Ishikawa (cell line): ENCODE measurements around the gene KRT37.

Experiments
- CEBPB ChIP-seq: IDR thresholded peaks from 2 replicates; pipeline ENCODE4 v1.6.1; 2012
- EP300 ChIP-seq: IDR thresholded peaks from 2 replicates; pipeline ENCODE4 v1.6.1; 2012; ENCODE audit warnings: borderline replicate concordance
- FOXM1 ChIP-seq: IDR thresholded peaks from 2 replicates; pipeline ENCODE4 v1.6.1; 2012; ENCODE audit warnings: low read depth, borderline replicate concordance
- MAX ChIP-seq: IDR thresholded peaks from 2 replicates; pipeline ENCODE4 v1.6.1; 2012
- NFIC ChIP-seq: IDR thresholded peaks from 2 replicates; pipeline ENCODE4 v1.6.1; 2012
- RAD21 ChIP-seq: IDR thresholded peaks from 2 replicates; pipeline ENCODE4 v1.6.1; 2012; ENCODE audit warnings: low read depth
- REST ChIP-seq: IDR thresholded peaks from 2 replicates; pipeline ENCODE4 v1.6.1; 2012; ENCODE audit warnings: low read depth, mild to moderate bottlenecking
- ZBTB7A ChIP-seq: IDR thresholded peaks from 2 replicates; pipeline ENCODE4 v1.6.1; 2012; ENCODE audit warnings: low read depth

- TF ChIP-seq NFIC (no peak), MAX (no peak), ZBTB7A (no peak), EP300 (no peak), REST (no peak), CEBPB (no peak), RAD21 (no peak), FOXM1 (no peak)
Measured at GRCh38 chr17:41395611-41396010, 28.8 kb downstream of the KRT37 start.
